MG63 (cell line): ENCODE data around the gene SSH3. TPM values are rescaled to one million over a fixed set of nuclear protein-coding genes. Genes with fewer than 3 reads are reported as not detected.

Source experiments
- DNase-seq: peaks from one replicate; pipeline ENCODE4 v3.0.0-alpha.2; 2020
- H3K27me3 ChIP-seq: fragments of 250-450 bp; sonication (Bioruptor Pico); 2 replicates; pipeline ENCODE4 v1.5.1; 2020; ENCODE audit warnings: mild to moderate bottlenecking, moderate library complexity
- H3K36me3 ChIP-seq: fragments of 250-450 bp; sonication (Bioruptor Pico); 2 replicates; pipeline ENCODE4 v1.5.1; 2020; ENCODE audit warnings: mild to moderate bottlenecking, moderate library complexity
- H3K4me3 ChIP-seq: fragments of 250-450 bp; sonication (Bioruptor Pico); 2 replicates; pipeline ENCODE4 v1.5.1; 2020; ENCODE audit warnings: mild to moderate bottlenecking, moderate library complexity
- H3K9me3 ChIP-seq: fragments of 250-450 bp; sonication (Bioruptor Pico); 2 replicates; pipeline ENCODE4 v1.5.1; 2020; ENCODE audit warnings: mild to moderate bottlenecking, moderate library complexity
- total RNA-seq: library from RNA; depleted of rRNA; stranded (reverse); fragments of >200 nt; shearing (Covaris generic); gene quantifications from 2 replicates; pipeline ENCODE4 v1.2.3, GENCODE V29; 2014; ENCODE audit warnings: low replicate concordance

SSH3 gene
- total RNA-seq, 1 experiment from 2014 or later: 5.1 TPM

DNA sequence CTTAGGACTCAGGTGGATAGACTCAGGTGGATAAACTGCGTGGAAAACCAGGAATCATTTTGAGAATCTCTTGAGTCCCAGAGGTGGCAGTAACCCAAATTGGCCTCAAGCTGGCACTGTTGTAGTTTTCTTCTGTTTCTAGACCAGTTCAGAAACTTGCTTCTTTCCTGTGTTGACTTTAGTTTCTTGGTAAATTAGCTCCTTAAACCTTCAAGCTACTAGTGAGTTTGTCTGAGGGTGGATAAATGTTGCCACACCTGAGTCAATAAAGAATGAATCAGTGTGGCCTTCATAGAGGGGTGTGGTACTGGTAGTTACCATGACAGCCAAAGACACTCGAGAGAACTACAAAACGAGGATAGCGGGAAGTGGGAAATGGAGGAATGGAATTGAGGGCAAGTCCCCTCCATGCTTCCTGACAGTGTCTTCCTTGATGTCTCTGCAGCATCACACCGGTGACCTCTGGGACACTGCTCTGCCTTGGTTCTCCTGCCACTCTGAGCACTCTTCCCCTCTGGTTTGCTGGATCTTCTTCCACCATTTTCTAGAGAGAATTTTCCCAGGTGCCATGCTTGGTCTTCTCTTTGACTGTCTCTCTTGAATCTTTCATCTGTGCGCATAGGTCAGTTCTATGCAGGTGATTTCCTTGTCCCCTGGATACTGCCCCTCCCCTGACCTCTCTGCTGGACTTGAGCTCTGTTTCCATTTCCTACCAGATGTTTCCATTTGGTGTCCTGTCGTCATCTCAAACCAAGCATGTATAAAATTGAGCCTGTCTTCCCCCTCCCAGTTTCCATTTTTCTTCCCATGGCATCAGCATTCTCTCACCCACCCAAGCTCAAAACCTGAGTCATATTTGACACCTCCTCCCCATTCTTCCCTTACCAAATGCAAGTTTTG, 42.8 kb downstream of the SSH3 start:
- peaks cover 3% of the 10 kb centered on the region; the same call in 1 of the 2 replicates for H3K36me3 ChIP-seq
- peak; percentile 32 for DNase-seq
- no peaks in the 10 kb centered on the region for H3K27me3 ChIP-seq
- no peak overlapping the region for H3K4me3 ChIP-seq
- peaks cover 3% of the 10 kb centered on the region; the same call in 1 of the 2 replicates for H3K9me3 ChIP-seq

DNA sequence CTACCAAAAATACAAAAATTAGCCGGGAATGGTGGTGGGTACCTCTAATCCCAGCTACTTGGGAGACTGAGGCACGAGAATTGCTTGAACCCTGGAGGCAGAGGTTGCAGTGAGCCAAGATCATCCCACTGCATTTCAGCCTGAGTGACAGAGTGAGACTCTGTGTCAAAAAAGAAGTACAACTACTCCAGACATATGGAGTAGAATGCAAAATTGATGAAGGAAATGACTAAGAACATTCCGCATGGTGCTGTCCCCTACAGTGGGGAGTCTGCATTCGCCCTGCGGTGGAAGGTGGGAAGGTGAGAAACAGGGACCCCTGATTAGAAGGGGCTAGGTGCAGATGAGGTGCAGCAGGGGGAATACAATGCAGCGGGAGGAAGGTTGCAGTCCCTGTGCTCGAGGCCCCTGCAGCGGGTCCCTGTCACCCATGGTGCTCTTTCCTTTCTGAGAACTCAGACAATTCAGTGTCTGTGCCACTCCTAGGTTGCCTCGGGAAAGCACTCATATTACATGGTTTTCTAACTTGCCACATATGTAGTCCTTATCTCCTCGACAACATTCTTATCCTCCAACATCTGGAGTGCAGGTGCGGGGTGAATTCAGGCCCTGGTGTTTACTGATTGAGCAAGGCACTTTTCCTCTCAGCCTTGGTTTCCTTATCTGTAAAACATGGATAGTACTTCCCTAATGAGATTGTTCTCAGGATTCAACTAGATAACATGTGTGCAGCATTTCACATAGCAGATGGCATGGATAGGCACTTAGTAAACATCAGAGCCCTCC, 44.8 kb downstream of the SSH3 start:
- no peak for DNase-seq
- peaks cover 8% of the 10 kb centered on the region for H3K36me3 ChIP-seq
- no peaks in the 10 kb centered on the region for H3K9me3 ChIP-seq
- H3K27me3 ChIP-seq: no peaks in the 10 kb centered on the region
- no peak overlapping the region for H3K4me3 ChIP-seq

DNA sequence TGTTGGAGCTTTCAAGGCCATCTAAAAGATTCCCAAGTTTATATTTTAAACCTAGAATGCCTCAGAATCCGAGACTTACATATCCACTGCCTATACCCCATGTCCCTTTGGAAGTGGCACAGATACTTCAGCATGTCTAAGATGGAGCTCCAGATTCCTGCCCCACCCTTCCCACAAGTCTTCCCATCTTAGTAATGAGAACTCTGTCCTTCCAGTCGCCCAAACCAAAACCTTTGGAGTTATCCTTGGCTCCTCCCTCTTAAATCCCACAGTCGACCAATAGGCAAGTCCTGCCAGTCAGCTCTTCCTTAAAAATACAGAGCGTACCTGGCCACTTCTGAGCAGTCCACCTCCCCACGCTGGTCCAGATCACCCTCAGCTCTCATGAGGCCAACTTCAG, 45.7 kb downstream of the SSH3 start:
- H3K27me3 ChIP-seq: no peaks in the 10 kb centered on the region
- DNase-seq: no peak
- H3K9me3 ChIP-seq: no peaks in the 10 kb centered on the region
- H3K4me3 ChIP-seq: no peak overlapping the region
- peaks cover 8% of the 10 kb centered on the region for H3K36me3 ChIP-seq

DNA sequence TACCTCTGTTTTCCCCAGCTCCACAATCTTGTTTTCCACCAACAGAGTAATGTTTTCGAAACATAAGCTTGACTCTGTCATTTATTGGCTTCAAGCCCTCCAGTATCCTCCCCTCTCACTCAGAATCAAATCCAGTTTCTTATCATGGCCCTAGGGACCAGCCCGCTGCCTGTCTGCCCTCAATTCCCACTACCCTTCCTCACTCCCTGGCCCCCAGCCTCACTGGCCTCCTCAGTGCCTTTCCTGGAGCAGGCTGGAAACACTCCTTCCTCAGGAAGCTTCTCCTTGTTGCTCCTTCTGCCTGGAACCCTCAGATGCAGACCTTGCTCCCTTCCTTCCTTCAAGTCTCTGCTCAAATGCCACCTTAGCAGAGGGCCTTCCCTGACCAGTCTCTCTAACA, 46.1 kb downstream of the SSH3 start:
- no peak for DNase-seq
- Histone ChIP-seq H3K9me3 (no peaks in the 10 kb centered on the region), H3K27me3 (no peaks in the 10 kb centered on the region), H3K36me3 (peaks cover 8% of the 10 kb centered on the region), H3K4me3 (no peak overlapping the region)

DNA sequence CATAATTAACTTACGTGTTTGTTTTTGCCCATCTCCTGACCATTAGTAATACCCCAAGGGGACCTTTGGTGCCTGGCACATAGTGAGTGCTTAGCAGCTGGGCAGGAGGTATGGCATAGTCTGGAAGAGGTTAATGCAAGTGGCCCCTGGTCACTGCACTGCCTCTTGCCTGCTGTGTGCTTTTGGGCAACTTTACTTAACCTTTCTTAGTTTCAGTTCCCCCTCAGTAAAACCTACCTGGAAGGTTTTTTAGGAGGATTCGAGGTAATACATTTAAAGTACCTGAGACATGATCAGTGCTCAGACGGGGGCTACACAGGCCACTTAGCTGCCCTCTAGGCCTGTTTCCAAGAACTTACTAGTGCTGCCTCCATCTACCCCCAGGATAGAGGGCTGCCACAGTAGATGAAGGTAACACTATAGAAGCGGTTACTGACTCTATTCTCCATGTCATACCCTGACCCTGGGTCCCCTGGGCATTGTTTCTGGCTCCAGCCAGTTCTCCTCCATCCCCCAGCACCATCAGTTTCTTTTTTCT, 46.7 kb downstream of the SSH3 start:
- DNase-seq: no peak
- Histone ChIP-seq H3K36me3 (peaks cover 8% of the 10 kb centered on the region), H3K27me3 (no peaks in the 10 kb centered on the region), H3K9me3 (no peaks in the 10 kb centered on the region), H3K4me3 (no peak overlapping the region)

DNA sequence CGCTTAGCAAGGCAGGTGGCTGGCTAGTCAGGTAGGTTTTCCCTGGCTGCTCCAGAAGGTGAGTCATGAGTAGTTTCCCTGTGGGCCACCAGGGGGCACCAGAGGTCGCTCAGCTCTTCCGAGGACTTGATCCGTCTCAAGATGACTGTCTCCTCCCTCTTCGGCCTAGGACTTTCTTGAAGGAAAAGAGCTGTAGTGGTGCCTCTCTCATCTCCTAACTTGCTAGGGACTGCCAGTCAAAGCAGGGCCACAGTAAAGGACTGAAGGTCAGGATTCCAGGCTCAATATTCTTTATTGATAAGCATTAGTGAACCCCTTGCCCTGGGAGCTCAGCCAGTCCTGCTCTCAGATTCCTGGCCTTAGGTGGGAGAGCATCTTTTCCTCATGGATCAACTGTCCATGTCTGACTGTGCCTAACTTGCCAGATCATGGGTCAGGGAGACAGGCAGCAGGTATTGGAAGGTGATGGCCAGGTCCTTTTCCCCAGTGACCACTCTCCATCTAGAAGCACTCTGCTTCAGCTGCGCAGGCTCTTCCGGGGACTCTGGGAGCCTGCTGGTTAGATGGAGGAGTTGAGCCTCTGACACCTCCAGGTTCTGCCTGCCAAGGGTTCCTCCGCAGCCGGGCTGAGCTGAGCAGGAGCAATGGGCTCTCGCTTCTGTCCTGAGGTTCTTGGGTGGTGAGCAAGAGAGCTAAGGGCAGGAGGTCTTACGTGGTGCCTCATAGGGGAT, 48.1 kb downstream of the SSH3 start:
- Histone ChIP-seq H3K36me3 (peaks cover 8% of the 10 kb centered on the region), H3K4me3 (no peak overlapping the region), H3K9me3 (no peaks in the 10 kb centered on the region), H3K27me3 (no peaks in the 10 kb centered on the region)
- DNase-seq: no peak

DNA sequence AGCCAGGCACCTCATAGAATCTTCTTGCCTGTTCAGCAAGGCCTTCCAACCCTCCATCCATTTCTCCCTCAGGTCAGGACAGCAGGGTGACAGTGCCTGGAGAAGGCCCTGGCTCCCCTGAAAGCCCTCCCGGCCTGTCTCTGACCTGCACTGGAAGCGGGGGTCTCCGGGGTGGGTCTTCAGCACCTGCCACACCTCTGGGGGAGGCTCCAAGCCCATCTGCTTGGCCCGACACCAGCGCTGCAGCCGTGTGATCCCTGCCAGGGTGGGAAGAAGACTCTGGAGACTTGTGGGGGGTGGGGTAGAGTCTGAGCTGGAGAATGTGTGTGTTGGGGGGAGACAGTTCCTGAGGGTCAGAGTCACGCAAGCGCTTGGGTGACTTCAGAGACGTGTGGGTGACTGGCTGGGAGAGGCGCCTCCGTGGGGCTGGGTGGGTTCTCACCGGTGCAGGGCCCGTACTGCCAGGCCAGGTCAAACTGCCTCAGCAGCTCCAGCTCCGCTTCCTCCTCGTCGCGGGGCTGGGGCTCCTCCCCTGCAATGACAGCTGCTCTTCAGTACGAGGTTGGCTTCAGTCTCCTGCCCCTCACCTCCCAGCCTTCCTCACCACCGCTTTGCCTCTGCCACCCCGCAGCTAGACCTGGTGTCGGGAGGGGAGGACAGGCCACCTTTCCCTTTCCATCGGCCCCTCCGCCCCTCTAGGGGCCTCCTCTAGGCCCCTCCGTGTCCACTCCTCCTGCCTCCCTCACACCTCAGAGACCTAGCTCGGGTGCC, 49.4 kb downstream of the SSH3 start:
- peaks cover 8% of the 10 kb centered on the region for H3K36me3 ChIP-seq
- H3K9me3 ChIP-seq: no peaks in the 10 kb centered on the region
- DNase-seq: no peak
- peak overlapping the region; percentile 69 for H3K4me3 ChIP-seq
- H3K27me3 ChIP-seq: no peaks in the 10 kb centered on the region

DNA sequence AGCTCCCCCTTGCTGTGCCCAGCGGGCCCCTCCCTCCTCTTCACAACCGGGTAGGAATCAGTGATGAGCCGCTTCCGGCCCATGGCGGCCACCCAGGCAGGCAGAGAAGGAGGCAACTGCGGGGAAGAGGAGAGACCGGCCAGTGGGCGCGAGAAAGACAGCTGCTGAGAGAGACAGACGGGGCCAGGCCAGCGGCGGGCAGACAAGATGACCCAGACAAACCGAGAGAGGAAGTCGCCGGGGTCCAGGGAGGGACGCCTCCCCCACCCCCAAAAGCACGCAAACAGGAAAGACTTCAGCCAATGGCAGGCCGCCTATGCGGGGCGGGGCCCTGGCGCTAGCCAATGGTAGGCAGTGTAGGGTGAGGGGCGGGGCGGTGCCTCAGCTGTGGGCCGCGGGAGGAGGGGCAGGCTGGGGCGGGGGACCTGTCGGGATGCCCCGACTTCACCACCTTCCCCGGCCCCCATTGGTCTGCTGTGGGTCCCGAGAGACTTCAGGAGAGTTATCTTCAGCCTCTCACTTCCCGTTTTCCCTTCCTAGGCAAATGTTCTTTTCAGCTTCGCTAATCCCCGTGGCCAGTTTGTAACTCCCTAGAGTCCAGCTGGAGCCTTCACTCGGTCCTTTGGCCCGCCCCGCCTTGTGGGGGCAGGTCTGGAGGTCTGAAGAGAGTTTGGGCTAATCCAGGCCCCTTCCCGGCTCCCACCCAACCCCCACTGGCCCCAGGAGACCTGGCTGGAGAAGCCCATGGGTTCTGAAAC, 50.2 kb downstream of the SSH3 start, which contains the start of gene POLD4:
Gene POLD4 (minus strand): TSS at position 230 of the 758 bp plus-strand sequence. CDS start 147 bp downstream, at position 83.
- Histone ChIP-seq H3K4me3 (peak within 1 kb of the TSS; percentile 69), H3K9me3 (no peaks in the 10 kb centered on the region), H3K36me3 (peaks cover 8% of the 10 kb centered on the region), H3K27me3 (no peaks in the 10 kb centered on the region)
- peak; percentile 98 for DNase-seq

DNA sequence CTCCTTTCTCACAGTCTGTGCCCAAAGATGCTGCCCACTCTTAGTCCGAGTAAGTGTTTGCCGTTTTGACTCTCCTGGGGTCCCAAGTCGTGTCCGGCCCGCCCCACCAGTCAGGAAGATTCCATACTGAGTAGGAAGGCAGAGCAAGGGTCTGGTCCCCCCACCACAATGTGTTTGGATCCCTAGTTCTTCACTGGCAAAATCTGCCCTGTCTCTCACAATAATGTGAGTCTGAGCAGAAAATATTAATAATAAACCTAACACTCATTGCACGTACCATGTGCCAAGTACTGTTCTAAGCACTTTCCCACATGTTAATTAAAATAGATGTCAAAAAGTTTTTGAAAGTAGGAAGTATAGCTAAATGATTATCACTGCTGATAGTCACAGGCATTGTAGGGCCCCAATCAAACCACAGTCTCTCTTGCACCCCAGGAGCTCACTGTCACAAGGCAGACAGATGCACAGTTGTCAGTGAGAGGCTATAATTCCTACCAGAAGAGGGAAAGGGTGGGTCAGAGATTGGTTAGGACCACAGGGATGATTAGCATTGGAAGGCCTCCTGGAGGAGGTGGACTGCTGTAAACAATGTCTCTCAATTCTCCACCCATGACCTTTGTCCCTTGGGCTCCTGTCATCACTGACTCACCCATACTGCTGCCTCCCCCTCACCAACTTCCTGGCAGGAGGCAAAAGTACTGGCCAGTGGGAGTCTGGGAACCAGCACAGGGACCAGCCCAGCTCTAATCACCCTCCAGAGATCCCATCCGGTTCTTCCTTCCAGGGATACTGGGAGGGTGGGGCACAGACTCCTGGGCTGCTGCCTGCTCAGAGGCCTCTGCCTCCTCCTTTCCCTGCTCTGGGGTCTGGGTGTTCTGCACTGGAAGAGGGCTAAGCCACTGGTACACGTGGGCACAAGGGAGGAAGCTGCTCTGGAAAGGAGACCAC, 51.0 kb downstream of the SSH3 start:
- peak; percentile 99 for DNase-seq
- H3K27me3 ChIP-seq: no peaks in the 10 kb centered on the region
- peaks cover 8% of the 10 kb centered on the region for H3K36me3 ChIP-seq
- H3K4me3 ChIP-seq: peak overlapping the region; percentile 69
- H3K9me3 ChIP-seq: no peaks in the 10 kb centered on the region

DNA sequence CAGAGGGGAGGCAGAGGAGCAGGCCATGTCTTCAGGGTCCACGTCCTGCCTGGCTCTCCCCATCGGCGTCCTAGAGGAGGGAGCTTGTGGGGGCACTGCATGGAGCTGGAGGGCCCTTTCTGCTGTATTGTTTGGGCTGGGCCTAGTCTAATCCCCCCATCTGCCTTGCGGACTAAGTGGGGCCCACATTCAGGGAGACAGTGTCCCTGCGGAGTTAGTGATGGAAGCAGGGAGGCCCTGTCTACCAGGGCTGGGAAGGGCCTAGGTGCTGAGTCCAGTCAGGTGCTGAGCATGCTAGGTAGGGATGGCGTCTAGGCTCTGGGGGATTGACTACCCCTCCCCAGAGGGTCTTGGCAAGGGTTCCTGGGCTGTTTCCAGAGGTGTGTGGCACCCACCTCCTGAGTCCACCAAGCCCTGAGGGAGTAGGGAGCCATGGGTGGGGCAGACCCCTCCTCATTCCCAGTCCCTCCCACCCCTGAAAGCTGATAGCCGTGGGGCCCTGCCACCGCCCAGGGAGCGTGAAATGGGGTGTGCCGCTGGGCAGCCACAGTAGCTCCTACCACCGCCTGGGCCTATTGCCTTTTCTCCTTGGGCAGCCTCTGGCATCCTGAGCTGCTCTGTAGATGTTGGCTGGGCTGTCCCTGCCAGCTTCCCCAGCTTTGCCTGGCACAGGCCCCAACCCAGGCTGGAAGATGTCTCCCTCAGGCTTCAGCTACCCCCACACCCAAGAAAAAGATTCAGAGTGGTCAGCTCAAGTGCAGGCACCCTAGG, 51.9 kb downstream of the SSH3 start:
- DNase-seq: peak; percentile 87
- Histone ChIP-seq H3K4me3 (0 out of 2 replicates have a peak overlapping the region, but pooled peaks have one; percentile 12), H3K27me3 (no peaks in the 10 kb centered on the region), H3K36me3 (peaks cover 8% of the 10 kb centered on the region), H3K9me3 (no peaks in the 10 kb centered on the region)

DNA sequence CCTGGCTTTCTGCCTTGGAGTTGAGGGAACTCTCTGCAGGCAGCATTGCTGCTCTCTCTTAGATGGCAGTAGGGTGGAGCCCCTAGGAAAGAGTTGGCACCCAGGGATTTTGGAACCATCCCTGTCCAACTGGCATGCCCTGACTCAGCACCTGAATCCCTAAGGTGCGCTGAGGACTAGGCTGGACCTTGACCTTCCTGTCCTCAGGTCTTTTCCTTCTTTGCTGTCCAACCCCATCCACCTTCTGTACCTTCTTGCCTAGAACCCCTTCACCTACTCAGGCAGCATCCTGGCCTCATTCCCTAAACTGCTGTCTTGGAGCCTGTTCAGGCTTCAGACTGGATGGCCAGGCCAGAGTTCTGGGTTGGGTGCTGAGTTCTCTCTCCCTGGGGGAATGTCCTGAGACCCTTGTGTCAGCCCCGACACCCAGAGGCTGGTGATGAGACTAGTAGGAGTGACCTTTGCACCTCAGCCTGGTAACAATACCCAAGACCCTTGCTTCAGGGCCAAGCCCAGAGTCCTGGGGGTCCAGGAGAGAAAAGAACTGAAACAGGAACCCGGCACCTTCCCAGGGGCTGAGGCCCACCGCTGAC, 52.6 kb downstream of the SSH3 start:
- no peak overlapping the region for H3K4me3 ChIP-seq
- no peaks in the 10 kb centered on the region for H3K9me3 ChIP-seq
- H3K27me3 ChIP-seq: no peaks in the 10 kb centered on the region
- H3K36me3 ChIP-seq: peaks cover 7% of the 10 kb centered on the region
- no peak for DNase-seq

DNA sequence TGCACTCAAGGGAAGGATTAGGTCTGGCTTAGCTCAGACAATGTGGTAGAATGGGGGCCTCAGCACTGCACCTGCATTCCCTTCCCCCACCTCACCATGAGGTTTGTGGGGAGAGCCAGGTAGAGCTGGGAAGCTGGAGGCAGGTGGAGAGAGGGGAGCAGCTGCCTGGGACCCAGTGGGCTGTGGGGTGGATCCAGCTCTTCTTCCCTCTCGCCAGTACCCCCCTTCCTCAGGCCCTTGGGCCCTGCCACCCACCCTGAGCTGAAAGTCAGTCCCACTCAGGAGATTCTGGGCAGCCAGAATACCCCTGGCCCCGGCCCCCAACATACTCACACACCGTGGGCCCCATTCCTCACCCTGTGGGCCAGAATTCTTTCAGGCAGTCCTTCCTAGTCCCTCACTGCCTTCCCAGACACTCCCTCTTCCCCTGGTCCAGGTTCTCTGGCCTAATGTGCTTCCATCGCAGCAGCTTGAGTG, 53.1 kb downstream of the SSH3 start:
- no peak for DNase-seq

DNA sequence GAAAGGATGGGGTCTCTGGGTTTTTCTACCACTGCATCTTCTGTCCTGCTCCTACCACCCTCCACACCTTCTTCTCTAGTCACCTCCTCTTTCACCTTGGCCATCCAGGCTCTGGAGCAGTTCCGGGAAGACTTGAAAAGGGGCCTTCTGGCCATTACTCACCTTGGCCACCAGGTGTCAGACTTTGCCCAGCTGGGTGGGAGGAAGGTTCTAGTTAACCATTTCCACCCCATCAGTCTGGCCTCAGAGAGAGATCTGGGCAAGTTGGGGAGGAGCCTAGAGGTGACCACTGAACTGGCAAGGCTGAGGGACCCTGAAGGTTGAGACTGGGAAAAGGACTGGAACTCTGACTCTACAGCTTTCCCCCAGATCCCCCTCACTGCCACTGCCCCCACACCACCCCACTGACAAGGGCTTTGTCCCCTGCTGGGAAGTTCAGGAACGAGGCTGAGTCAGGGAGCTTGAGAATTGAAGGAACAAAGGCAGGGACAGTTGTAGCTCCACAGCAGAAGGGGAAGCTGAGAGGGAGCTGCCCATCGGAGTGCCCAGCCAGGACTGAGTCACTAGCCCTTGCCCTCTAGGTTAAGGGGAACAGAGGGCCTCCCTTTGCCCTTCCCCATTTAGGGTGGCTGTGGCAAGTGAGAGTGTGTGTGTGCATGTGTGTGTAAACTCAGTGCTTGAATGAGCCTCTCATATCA, 53.7 kb downstream of the SSH3 start:
- DNase-seq: peak; percentile 73
- H3K4me3 ChIP-seq: no peak overlapping the region
- no peaks in the 10 kb centered on the region for H3K27me3 ChIP-seq
- H3K9me3 ChIP-seq: no peaks in the 10 kb centered on the region
- no peaks in the 10 kb centered on the region; the same call in 1 of the 2 replicates for H3K36me3 ChIP-seq

More for the DNA sequence above, 53.1 kb downstream of the SSH3 start:
- Histone ChIP-seq H3K9me3 (no peaks in the 10 kb centered on the region), H3K27me3 (no peaks in the 10 kb centered on the region), H3K4me3 (no peak overlapping the region), H3K36me3 (peaks cover 3% of the 10 kb centered on the region)
